HG03460 (cell line): ENCODE measurements around the gene AVEN.

Experiments
- ATAC-seq: cut with Tn5 transposase; IDR thresholded peaks from one replicate; pipeline ENCODE4 v1.9.1; 2021; ENCODE audit not compliant: unreplicated experiment

The AVEN gene

DNA sequence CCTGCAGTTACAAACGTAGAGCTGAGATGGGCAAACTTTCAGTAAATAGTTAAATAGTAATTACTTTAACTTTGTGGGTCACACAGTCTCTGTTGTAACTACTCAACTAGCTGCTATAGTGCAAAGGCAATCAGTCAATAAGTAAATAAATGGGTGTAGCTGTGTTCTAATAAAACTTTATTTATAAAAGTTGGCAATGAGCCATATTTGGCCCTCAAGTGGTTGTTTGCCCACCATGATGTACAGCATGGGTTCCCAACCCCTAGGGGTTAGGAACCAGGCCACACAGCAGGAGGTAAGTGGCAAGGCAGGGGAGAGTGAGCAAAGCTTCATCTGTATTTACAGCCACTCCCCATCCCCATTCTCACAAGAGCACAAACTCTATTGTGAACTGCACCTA is 115.6 kb downstream of the AVEN start:
- ATAC-seq, result no peak

DNA sequence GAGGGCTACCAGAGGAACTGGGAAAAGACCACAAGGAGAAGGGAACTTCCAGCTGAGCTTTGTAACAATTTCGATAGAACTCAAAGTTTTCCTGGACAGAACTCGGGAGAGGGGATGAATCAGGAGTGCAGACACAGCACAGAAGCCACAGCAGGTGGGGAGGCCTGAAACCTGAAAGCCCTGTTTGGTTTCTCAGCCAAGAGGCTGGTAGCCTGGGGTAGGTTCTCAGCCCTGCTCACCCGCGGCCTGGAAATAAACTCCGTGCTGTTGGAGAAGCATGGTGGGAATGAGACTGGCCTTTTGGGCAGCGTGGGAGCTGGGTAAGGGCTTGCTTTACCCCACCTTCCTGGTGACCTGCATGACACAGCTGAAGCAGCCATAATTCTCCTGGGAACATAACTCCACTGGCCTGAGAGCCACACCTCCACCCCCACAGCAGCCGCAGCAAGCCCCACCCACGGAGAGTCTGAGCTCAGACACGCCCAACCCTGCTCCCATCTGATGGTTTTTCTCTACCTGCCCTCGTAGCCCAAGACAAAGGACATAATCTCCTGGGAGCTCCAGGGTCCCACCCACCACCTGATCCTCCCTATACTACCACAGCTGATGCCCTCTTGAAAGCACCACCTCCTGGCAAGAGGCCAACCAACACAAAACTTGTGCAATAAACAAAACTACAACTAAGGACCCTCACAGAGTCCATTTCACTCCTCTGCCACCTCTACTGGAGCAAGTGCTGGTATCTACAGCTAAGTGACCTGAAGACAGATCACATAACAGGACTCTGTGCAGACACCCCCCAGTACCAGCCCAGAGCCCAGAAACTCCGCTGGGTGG is 123.2 kb downstream of the AVEN start:
- no peak for ATAC-seq

DNA sequence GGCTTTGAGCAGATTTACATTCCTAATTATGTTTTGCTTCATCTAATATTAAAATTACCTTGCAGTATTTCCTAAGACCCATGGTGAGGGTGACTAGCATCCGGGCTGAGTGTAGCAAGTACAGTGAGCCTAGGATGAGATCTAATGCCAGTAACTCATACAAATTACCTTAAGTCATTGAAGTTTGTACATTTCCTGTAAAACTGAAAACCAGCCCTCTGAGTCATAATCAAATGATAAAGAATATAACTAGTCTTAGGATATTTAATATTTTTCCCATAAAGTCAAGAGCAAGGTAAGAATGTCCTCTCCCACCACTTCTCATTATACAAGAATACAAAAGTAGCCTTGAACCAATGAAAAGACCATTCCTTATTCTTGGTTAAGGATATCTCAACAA is 125.5 kb downstream of the AVEN start:
- no peak for ATAC-seq

DNA sequence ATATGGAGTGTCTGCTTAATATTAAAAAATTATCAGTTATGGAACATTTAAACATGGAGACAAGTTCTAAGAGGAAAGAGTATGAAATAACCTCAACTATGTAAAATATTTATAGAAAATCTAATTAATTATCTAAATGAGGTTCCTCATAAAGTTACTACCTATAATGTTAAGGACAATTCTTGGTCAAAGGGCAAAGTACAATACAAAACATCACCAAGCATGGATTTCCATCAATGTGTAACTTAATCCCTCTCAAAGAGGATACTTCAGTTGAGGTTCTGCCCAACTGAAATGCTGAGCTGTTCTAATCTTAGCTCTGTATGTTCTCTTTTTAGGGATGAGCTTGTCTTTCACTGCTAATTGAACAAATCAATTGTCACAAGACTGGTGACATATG is 126.7 kb downstream of the AVEN start:
- no peak for ATAC-seq

DNA sequence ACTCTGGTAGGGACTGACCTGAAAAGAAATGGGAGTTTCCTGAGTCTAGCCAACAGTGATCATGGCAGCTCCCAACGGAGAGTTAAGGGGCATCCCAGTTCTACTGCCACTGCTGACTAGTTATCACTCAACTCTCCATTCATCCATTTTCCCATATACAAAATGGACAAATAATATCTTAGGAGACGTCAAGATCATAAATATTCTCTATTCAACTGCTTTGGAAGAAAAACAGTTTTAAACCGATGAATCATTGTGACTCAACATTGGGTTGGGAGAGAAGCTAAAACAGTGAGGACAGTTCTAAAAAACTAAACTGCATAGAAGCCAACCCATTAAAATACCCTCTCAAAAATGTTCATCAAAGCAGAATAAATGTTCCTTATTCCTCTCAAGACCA is 128.3 kb downstream of the AVEN start:
- ATAC-seq, result no peak

DNA sequence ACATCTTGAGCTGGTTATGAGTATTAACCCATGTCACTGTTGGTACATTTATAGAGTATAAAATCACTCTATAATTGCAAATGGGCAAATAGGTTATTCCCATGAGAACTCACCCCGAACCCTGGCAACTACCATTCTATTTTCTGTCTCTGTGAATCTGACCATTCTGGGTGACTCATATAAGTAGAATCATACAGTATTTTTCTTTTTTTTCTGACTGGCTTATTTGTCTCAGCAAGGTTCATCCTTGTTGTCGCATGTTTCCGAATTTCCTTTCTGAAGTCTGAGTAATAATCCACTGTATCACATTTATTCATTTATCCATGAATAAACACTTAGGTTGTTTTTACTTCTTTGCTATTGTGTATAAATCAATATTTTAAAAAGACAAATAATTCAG is 130.6 kb downstream of the AVEN start:
- no peak for ATAC-seq

DNA sequence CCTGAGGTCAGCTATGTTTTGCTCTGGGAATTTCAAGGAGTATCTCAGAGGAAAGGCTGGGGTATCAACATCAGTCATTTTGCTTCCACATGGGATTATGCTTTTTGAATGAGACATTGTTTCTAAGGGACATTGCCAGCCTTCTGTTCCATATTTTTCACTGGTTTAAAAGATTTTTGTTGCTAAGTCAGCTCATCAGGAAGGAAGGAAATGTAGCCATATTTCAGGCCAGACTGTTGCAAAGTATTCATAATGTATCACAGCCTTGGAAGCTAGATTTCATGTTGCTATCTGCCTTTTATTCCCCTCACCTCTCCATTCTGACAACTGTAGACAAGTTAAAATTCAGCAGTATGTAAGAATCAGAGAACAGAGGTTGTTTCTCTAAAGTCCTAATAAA is 131.7 kb downstream of the AVEN start:
- no peak for ATAC-seq

DNA sequence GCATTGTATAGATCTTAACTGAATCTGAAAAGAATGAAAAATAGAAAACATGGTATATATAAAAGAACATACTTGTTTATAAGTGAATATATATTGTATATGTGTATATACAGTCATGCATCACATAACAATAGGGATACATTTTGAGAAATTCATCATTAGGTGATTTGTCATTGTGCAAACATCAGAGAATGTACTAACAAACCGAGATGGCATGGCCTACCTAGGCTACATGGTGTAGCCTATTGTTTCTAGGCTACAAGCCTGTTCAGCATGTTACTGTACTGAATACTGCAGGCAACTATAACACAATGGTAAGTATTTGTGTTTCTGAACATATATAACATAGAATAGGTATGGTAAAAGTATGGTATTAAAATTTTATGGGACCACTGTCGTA is 135.3 kb downstream of the AVEN start:
- ATAC-seq, result no peak

DNA sequence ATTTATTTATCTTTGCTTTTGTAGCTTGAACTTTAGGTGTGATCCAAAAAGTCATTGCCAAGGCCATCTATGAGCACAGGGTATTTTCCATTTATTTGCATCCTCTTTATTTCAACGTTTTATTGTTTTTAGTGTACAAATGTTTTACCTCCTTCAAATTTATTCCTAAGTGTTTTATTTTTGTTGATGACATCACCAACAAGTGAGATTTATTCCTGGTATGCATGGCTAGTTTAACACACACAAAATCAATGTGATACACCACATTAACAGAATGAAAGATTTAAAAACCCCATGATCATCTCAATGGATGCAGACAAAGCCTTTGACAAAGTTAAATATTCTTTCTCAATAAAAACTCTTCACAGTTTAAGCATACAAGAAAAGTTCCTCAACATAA is 137.0 kb downstream of the AVEN start:
- ATAC-seq, result no peak

DNA sequence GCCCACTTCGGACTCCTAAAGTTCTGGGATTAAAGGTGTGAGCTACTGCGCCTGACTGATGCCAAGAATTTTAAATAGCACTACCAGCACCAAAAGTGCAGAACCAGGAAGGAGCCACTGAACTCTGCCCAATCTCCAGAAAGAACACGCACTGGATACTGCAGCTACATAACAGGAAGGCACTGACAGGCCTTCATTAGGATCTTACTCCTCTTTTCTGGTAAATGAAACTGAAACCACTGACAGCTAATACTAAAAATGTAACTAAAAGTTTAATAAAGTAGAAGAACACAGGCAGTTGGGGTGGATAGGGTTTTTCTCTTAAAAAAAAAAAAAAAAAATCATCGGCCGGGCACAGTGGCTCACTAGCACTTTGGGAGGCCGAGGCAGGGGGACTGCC is 144.8 kb downstream of the AVEN start:
- peak; percentile 77 for ATAC-seq

DNA sequence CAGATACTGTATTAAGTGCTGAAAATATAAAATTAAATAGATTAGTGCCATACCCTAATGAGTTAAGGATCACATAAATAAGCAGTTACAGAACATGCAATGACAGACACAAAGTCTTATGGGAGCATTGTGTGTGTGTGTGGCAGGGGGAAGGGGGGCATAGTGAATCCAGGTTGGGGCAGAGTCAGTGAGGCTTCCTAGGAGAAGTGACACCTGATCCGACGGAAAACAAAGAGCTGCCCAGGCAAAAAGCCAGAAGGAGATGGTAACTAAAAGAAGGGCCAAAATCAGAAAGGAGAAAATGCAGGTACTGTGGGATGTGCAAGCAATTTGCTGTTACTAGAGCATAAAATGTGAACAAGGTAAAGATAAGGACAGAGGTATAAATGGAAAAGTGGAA is 150.8 kb downstream of the AVEN start:
- ATAC-seq, result no peak

DNA sequence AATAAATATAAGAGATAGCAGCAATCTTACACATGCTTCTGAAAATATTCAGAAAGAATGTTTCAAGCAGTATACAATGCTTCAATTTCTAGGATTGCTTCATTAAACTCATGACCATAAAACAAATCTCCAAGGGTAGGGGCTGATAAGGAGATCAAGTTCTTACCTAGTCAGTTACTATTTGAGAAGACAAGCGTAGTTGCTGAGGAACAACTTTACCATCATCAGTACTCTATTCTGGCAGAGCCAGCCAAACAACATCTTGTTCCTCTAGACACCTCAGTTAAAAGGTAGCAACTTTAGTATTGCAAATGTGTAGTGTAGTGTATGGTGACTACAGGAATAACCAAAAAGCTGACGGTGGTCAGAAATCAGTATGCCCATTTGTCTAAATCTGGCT is 156.1 kb downstream of the AVEN start:
- no peak for ATAC-seq

DNA sequence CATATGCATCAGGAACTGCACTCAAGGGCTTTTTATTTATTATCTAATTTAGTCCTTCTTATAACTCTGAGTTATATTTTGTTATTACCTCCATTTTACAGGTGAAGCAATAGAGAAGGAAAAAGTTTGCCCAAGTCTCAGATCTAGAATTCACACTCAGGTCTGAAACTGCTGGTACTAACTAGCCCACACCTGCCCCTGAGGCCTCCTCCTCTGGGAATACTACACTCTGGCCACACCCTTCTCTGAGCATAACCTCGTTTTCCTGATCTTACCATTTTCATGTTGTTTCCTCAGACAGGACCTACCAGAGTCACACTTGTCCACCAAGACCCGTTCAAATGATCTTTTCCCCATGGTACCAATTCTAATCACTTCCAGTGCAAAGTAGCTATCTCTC is 164.8 kb downstream of the AVEN start:
- no peak for ATAC-seq

DNA sequence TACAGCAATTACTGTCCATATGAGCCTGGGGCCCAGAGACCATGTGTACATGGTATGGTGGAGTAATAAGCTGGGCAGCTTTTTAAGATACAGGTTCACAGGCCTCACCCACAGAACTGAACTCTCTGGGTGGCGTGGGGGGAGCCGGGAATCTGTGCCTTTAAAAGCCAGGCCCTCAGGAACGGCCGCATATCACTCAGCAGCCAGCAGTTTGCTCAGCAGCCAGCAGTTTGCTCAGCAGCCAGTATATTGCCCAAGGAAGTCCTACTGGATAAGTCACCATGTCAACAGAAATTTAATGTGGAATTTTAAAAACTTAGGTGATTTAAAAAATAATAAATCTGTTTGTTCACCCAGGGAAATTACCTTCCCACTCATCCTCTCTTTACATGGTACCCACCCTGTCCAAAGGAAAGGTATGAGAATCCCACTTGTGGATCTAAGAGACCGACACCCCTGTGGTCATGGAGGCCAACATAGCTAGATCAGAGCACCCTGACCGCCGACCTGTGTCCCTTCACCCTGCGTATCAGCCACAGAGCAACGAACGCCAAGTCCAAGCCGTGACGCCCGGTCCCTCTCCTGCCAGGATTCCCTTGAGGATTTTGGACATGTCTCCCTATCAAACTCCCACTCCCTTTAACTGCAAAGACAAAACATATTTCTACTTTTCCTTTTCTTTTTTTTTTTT is 166.4 kb downstream of the AVEN start:
- no peak for ATAC-seq

DNA sequence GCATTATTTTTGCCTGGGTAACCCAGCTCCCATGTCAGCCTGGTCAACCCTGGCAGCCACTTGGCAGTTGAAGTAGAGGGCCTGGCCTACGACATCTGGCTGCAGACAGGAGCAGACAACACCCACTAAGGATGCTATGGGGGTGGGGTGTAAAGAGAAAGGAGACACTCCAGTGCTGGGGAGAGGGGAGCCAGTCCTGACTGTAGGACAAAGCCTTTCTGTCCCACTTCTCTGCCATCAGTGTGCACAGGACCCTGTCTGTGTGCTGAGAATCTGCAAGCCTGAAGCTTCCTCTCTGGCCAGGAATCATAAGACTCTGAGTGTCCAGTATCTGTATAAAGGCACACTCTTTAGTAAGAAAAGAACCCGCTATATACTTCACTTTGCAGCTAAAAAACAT is 167.0 kb downstream of the AVEN start:
- no peak for ATAC-seq

DNA sequence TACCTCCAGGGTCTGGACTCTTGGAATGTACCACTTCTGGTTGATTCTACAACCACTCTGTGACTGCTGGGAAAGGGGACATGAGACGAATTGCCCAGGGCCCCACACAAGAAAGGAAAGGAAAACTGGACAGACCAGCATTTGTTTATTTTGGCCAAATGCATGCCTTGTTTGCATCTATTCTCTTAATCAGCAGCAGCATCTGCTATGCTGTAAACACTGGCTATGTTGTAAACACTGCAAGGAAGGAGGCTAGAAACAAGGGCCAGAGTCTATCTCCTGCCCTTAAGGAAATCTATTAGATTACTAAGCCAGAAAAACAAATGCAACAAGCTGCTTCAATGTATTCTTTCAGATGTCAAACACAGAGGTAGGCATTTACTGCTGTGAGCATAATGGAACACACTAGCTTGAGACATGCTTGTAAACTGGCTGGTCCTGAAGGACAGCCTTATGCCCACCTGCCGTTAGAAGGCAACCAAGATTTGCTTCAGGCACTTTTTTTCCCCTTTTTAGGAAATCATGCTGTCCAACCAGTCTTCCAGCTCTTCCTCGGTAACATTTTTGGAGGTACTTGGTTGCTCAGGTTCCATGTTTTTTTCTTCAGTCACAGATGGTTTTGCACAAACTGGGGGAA is 172.8 kb downstream of the AVEN start:
- no peak for ATAC-seq

DNA sequence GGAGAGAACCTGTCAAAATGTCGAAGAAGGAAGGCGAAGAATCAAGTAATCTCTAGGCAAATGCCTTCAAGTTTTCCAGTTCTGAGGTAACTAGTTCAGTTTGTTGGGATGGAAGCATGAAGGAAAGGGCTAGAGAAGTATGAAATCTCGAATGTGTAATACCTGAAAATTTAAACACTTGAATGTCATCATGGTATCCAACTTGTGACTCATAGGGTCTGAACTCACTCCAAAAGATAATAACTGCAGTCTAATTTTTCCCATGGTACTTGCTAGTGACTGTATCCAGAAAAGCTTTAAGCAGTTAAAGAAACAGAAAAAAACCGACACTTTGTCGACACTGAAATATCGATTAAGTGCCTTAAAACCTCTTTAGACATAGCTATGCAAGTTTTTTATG is 173.6 kb downstream of the AVEN start:
- no peak for ATAC-seq

DNA sequence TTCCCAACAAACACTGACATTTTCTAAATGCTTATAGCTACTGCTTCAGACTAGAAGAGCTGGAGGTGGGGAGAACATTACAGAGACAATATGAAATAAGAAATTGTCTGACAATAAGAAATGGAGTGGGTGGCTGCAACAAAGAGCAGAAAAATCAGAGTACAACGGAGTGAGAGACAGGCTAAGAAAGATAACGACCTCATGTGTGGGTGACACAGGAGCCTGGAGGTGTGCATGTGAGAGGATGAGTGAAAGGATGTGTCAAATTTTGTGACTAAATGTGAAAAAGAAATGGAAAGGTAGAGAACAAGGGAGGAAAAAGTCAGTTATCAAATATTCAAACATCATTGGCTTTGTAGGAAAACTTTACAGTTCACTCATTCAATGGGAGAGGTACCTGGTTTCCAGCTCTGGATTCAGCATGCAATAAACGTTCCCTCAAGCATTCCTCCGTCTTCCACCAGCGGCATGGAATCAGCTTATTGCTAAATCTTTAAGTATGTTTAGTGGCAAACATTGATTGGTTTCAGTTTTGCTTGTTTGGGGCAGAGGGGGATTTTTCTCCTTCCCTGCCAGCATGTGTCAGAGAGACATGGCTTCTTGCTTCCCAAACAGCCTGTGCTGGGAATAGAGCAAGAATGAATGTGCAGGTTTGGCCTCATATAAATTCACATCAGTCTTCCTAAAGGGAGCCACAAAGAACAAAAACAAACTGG is 174.5 kb downstream of the AVEN start:
- no peak for ATAC-seq

DNA sequence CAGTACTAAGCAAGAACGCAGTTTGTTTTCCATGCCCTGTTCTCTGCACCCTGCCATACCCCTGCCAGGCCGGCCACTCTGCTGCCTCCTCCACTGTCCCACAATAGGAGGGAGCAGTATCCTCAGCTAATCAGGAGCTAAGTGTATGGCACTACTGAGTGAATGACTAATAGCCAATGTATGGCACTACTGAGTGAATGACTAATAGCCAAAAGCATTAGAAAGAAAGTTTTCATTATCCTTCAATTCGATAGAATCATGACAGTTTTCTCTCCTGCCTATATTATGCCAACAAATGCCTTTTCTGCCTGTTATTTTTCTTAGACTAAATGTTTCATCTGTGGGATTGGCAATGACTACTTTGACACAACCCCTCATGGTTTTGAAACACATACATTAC is 178.2 kb downstream of the AVEN start:
- no peak for ATAC-seq

DNA sequence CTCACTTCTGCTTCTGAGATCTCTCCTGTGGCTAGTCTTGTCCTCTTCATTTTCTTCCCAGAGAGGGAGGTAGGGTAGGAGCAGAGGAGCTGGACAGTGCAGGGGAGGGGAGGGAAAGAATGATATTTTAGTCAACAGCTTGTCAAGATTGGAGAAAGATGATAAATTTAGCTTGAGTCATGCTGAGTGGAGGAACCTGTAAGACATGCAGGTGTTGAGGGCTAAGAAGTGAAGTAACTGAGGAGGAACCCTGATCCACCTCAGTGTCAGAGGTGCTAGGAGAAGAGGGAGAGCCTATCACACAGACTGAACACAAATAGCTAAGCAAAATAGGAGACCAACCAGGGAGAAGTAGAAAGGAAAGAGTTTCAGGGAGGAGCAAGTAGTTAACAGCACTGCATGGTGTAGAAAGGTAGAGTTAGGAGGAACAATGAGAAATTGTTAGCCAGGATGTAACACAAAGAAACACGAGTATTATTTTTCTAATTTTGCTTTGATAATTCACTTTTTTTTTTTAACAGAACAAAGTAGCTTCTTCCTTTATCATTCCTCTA is 178.9 kb downstream of the AVEN start:
- ATAC-seq, result no peak

DNA sequence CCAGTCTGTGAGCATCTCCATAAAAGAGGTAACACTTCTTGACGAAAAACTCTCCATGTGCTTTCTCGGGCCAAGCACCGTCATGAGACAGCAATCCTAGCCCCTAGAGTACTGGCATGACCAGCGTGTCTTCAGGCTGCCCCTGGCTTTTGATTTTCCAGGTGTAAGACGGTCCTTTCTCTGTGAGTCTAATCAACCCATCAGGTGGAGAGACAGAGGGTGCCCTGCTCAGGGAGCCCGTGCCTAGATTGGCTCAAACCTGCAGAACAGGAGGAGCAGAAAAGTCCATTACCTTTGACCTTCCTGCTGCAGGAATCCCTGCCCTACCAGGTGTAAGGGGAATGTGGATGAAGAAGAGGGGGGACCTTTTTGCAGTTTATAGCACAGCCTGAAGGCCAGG is 180.2 kb downstream of the AVEN start:
- ATAC-seq, result no peak
